ENCODE results near the gene HNRNPDL. TPM values are rescaled to one million over a fixed set of nuclear protein-coding genes. Genes with fewer than 3 reads are reported as not detected.

HNRNPDL gene
- total RNA-seq, 2 experiments from 2014 or later = 331 TPM

- no peak overlapping the region for H3K27ac Mint-ChIP-seq
- CTCF ChIA-PET = interaction anchor here (0.9 kb wide), 1 partner anchor 280 kb away, joined by 5 read pairs; no protein-coding TSS in a partner anchor
- no peaks in the 10 kb centered on the region for H3K4me1 Mint-ChIP-seq (ENCODE audit: low read depth)
- peaks cover 65% of the 10 kb centered on the region for H3K36me3 Mint-ChIP-seq (ENCODE audit: low read depth)
- DNase-seq (no peak), ATAC-seq (no peak)
- H3K9me3 Mint-ChIP-seq (ENCODE audit: insufficient read depth) = no peaks in the 10 kb centered on the region
- H3K4me3 Mint-ChIP-seq = no peak overlapping the region
- no peaks in the 10 kb centered on the region for H3K27me3 Mint-ChIP-seq (ENCODE audit: low read depth)
- POLR2A ChIA-PET = no interaction called here
Observed at GRCh38 chr4:82458729-82459128, 28.5 kb upstream of the HNRNPDL start.

GRCh38 chr4:82457266-82457665, 27.0 kb upstream of the HNRNPDL start:
- ATAC-seq = no peak
- no peaks in the 10 kb centered on the region for H3K9me3 Mint-ChIP-seq (ENCODE audit: insufficient read depth)
- no peak for DNase-seq
- H3K27me3 Mint-ChIP-seq (ENCODE audit: low read depth) = no peaks in the 10 kb centered on the region
- no peak overlapping the region for H3K4me3 Mint-ChIP-seq
- H3K4me1 Mint-ChIP-seq (ENCODE audit: low read depth) = no peaks in the 10 kb centered on the region
- ChIA-PET POLR2A (no interaction called here), CTCF (no interaction called here)
- H3K27ac Mint-ChIP-seq = no peak overlapping the region
- peaks cover 67% of the 10 kb centered on the region for H3K36me3 Mint-ChIP-seq (ENCODE audit: low read depth)

- no peak for ATAC-seq
- no peak overlapping the region for H3K4me3 Mint-ChIP-seq
- DNase-seq = no peak
- peaks cover 5% of the 10 kb centered on the region for H3K4me1 Mint-ChIP-seq (ENCODE audit: low read depth)
- CTCF ChIA-PET = interaction anchor here (2.6 kb wide), 1 partner anchor 10 kb away, joined by 11 read pairs; no protein-coding TSS in a partner anchor
- peaks cover 72% of the 10 kb centered on the region for H3K36me3 Mint-ChIP-seq (ENCODE audit: low read depth)
- no peak overlapping the region for H3K27ac Mint-ChIP-seq
- no peaks in the 10 kb centered on the region for H3K9me3 Mint-ChIP-seq (ENCODE audit: insufficient read depth)
- POLR2A ChIA-PET = no interaction called here
- H3K27me3 Mint-ChIP-seq (ENCODE audit: low read depth) = no peaks in the 10 kb centered on the region
Observed at GRCh38 chr4:82452026-82452425, 21.8 kb upstream of the HNRNPDL start.

DNA sequence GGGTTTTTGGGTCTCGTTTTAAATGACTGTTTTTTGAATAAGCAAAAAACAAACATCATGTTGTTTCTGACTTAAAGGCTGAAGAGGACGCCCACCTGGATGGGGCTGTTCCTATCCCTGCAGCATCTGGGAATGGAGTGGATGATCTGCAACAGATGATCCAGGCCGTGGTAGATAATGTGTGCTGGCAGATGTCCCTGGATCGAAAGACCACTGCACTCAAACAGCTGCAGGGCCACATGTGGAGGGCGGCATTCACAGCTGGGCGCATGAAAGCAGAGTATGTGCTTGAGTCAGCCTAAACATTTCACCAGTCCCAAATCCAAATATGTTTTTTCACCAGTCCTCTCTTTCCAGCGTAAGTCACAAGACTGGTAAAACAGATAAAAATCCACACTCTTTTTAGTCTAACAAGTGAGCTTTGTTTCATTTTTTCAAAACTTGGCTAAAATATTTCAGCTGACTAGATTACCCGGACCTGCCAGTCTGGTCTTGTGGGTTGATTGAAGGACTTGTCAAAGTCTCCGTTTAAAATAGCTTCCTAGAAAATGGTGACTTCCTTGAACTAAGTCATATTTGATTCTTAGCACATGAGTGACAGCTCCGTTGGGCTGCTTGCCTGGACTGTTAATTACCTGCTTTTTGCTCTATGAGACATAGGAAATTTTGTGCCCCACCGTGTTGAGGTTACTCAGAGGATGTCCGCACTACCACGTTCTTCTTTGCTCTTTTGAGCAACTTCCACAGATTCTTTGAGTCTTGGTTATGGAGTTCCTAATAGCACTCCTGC, 20.9 kb upstream of the HNRNPDL start:
- ChIA-PET CTCF (interaction anchor here (0.8 to 2.6 kb wide), 2 partner anchors 11 to 288 kb away, joined by 3 to 11 read pairs; no protein-coding TSS in a partner anchor), POLR2A (interaction anchor here (0.6 kb wide), 1 partner anchor 23 kb away, joined by 4 read pairs; no protein-coding TSS in a partner anchor)
- no peak overlapping the region for H3K4me3 Mint-ChIP-seq
- ATAC-seq = no peak
- no peak for DNase-seq
- H3K4me1 Mint-ChIP-seq (ENCODE audit: low read depth) = peaks cover 5% of the 10 kb centered on the region
- H3K27ac Mint-ChIP-seq = no peak overlapping the region
- H3K36me3 Mint-ChIP-seq (ENCODE audit: low read depth) = peaks cover 67% of the 10 kb centered on the region
- H3K9me3 Mint-ChIP-seq (ENCODE audit: insufficient read depth) = no peaks in the 10 kb centered on the region
- no peaks in the 10 kb centered on the region for H3K27me3 Mint-ChIP-seq (ENCODE audit: low read depth)

DNA sequence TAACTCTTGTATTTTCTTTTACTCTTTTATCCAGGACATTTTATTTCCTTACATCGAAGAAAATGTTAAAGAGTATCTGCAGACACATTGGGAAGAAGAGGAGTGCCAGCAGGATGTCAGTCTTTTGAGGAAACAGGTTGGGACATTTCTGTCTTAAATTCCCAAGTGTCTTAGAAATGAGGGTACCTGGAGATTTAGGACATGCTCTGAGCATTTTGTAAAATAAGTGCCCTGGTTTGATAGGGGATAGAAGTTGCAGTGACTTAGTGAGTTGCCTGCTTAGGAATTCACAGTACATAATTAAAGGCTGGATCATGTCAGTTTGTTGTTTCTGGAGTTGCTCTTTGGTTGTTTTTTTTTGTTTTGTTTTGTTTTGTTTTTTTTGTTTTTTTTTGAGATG, 17.6 kb upstream of the HNRNPDL start:
- ATAC-seq = no peak
- POLR2A ChIA-PET = no interaction called here

DNA sequence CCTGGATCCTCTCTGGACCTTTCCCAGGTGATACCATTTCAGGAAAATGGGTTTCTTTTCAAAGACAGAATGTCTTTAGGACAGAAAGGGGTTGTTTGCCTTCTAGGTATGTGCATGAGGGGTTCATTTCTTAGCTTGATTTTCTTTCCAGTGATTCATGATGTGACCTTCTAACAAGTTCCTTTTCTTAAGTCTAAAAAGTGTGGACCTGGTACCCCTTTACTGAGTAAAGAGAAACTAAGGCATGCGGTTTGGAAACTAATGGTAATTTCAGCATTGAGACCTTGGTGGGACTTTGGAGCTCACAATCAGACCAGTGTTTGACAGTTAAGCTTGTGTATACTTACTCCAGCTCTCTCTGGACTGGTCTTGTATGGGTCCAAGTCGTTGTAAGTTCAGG, 8.8 kb upstream of the HNRNPDL start:
- H3K27ac Mint-ChIP-seq = no peak overlapping the region
- POLR2A ChIA-PET = interaction anchor here (1.4 to 1.9 kb wide), 2 partner anchors 10 to 65 kb away, joined by 4 to 5 read pairs; no protein-coding TSS in a partner anchor
- H3K4me1 Mint-ChIP-seq (ENCODE audit: low read depth) = peaks cover 40% of the 10 kb centered on the region
- peaks cover 41% of the 10 kb centered on the region for H3K36me3 Mint-ChIP-seq (ENCODE audit: low read depth)
- no peaks in the 10 kb centered on the region for H3K27me3 Mint-ChIP-seq (ENCODE audit: low read depth)
- no peak for DNase-seq
- H3K9me3 Mint-ChIP-seq (ENCODE audit: insufficient read depth) = no peaks in the 10 kb centered on the region
- no peak overlapping the region for H3K4me3 Mint-ChIP-seq
- CTCF ChIA-PET = interaction anchor here (2.2 kb wide), 1 partner anchor 10 kb away, joined by 12 read pairs; the partner anchor contains the start of gene HNRNPDL
- no peak for ATAC-seq

More for the DNA sequence above, 17.6 kb upstream of the HNRNPDL start:
- no peaks in the 10 kb centered on the region for H3K27me3 Mint-ChIP-seq (ENCODE audit: low read depth)
- peaks cover 5% of the 10 kb centered on the region for H3K4me1 Mint-ChIP-seq (ENCODE audit: low read depth)
- no peak overlapping the region for H3K4me3 Mint-ChIP-seq
- no peaks in the 10 kb centered on the region for H3K9me3 Mint-ChIP-seq (ENCODE audit: insufficient read depth)
- CTCF ChIA-PET = no interaction called here
- H3K27ac Mint-ChIP-seq = no peak overlapping the region
- H3K36me3 Mint-ChIP-seq (ENCODE audit: low read depth) = peaks cover 48% of the 10 kb centered on the region
- DNase-seq = no peak

DNA sequence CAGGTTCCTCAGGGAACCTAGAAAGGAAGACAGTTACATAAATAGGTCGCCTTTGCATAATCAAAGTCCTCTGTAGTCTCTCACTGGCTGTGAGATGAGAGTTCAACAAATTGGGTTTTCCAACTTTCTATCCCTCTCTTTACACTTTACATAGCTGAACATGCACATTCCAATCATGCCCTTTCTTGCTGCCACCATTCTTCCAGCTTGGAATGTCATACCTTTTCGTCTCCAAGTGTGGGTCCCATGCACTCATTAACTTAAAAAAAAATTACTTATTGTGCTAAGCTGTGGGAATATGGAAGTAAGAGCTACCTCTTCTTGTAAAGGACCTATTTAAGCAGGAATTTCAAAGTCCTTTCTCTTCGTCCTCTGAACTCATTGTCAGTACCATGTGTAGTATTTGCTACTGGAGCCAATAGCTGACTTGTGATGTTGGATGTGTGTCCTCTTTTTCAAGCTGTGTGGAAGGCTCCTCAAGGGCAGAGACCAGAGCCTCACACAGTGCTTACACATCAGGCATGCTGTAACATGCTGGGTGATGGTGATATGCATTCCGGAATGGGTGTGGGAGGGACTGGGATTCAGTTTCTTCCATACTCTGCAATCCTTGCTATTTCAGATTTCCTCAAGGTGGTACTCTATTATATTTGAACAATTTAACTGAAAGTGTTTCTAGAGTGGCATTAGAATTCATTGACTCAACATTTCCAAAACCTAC, 7.2 kb upstream of the HNRNPDL start:
- no peaks in the 10 kb centered on the region for H3K27me3 Mint-ChIP-seq (ENCODE audit: low read depth)
- no peak overlapping the region for H3K27ac Mint-ChIP-seq
- H3K4me3 Mint-ChIP-seq = no peak overlapping the region
- peaks cover 55% of the 10 kb centered on the region for H3K36me3 Mint-ChIP-seq (ENCODE audit: low read depth)
- ATAC-seq = no peak
- peaks cover 54% of the 10 kb centered on the region for H3K4me1 Mint-ChIP-seq (ENCODE audit: low read depth)
- H3K9me3 Mint-ChIP-seq (ENCODE audit: insufficient read depth) = no peaks in the 10 kb centered on the region
- ChIA-PET CTCF (no interaction called here), POLR2A (no interaction called here)
- DNase-seq = no peak

GRCh38 chr4:82436780-82437179, 6.5 kb upstream of the HNRNPDL start:
- peak overlapping the region; percentile 34 for H3K27ac Mint-ChIP-seq
- no peak for ATAC-seq
- H3K4me3 Mint-ChIP-seq = no peak overlapping the region
- H3K9me3 Mint-ChIP-seq (ENCODE audit: insufficient read depth) = no peaks in the 10 kb centered on the region
- ChIA-PET CTCF (no interaction called here), POLR2A (no interaction called here)
- no peaks in the 10 kb centered on the region for H3K27me3 Mint-ChIP-seq (ENCODE audit: low read depth)
- DNase-seq = no peak
- H3K36me3 Mint-ChIP-seq (ENCODE audit: low read depth) = peaks cover 56% of the 10 kb centered on the region
- H3K4me1 Mint-ChIP-seq (ENCODE audit: low read depth) = peaks cover 61% of the 10 kb centered on the region

GRCh38 chr4:82436130-82436529, 5.9 kb upstream of the HNRNPDL start:
- peaks cover 53% of the 10 kb centered on the region for H3K36me3 Mint-ChIP-seq (ENCODE audit: low read depth)
- DNase-seq (no peak), ATAC-seq (no peak)
- ChIA-PET POLR2A (no interaction called here), CTCF (interaction anchor here (0.6 kb wide), 1 partner anchor 25 kb away, joined by 3 read pairs; no protein-coding TSS in a partner anchor)
- H3K27me3 Mint-ChIP-seq (ENCODE audit: low read depth) = no peaks in the 10 kb centered on the region
- no peak overlapping the region for H3K4me3 Mint-ChIP-seq
- peaks cover 61% of the 10 kb centered on the region for H3K4me1 Mint-ChIP-seq (ENCODE audit: low read depth)
- H3K27ac Mint-ChIP-seq = no peak overlapping the region
- H3K9me3 Mint-ChIP-seq (ENCODE audit: insufficient read depth) = no peaks in the 10 kb centered on the region

- ATAC-seq (no peak), DNase-seq (no peak)
- no peaks in the 10 kb centered on the region for H3K27me3 Mint-ChIP-seq (ENCODE audit: low read depth)
- CTCF ChIA-PET = no interaction called here
- H3K27ac Mint-ChIP-seq = no peak overlapping the region
- peaks cover 55% of the 10 kb centered on the region for H3K36me3 Mint-ChIP-seq (ENCODE audit: low read depth)
- POLR2A ChIA-PET = interaction anchor here (1.0 kb wide), 1 partner anchor 14 kb away, joined by 3 read pairs; no protein-coding TSS in a partner anchor
- H3K4me3 Mint-ChIP-seq = no peak overlapping the region
- H3K9me3 Mint-ChIP-seq (ENCODE audit: insufficient read depth) = no peaks in the 10 kb centered on the region
- peaks cover 56% of the 10 kb centered on the region for H3K4me1 Mint-ChIP-seq (ENCODE audit: low read depth)
Observed at GRCh38 chr4:82434949-82435348, 4.7 kb upstream of the HNRNPDL start.

- H3K4me1 Mint-ChIP-seq (ENCODE audit: low read depth) = peaks cover 47% of the 10 kb centered on the region
- H3K27me3 Mint-ChIP-seq (ENCODE audit: low read depth) = no peaks in the 10 kb centered on the region
- DNase-seq (no peak), ATAC-seq (no peak)
- H3K36me3 Mint-ChIP-seq (ENCODE audit: low read depth) = peaks cover 55% of the 10 kb centered on the region
- no peak overlapping the region for H3K4me3 Mint-ChIP-seq
- ChIA-PET CTCF (no interaction called here), POLR2A (no interaction called here)
- H3K9me3 Mint-ChIP-seq (ENCODE audit: insufficient read depth) = no peaks in the 10 kb centered on the region
- H3K27ac Mint-ChIP-seq = peak overlapping the region; percentile 18
Observed at GRCh38 chr4:82433791-82434190, 3.5 kb upstream of the HNRNPDL start.

- ChIA-PET POLR2A (no interaction called here), CTCF (no interaction called here)
- Mint-ChIP-seq H3K4me3 (peak overlapping the region; percentile 34), H3K9me3 (ENCODE audit: insufficient read depth) (no peaks in the 10 kb centered on the region), H3K4me1 (ENCODE audit: low read depth) (peaks cover 46% of the 10 kb centered on the region), H3K27ac (no peak overlapping the region), H3K36me3 (ENCODE audit: low read depth) (peaks cover 63% of the 10 kb centered on the region), H3K27me3 (ENCODE audit: low read depth) (no peaks in the 10 kb centered on the region)
- DNase-seq (no peak), ATAC-seq (no peak)
Observed at GRCh38 chr4:82432596-82432995, 2.3 kb upstream of the HNRNPDL start.

All from activated CD8-positive, alpha-beta T cell treated with anti-CD3 and anti-CD28 coated beads, Interleukin-2, amount 10 ng/mL, durations not matched to agents 7 days and 5 days (primary cell).